Stimulated activated CD4-positive, alpha-beta T cell treated with anti-CD3 and anti-CD28 coated beads, TNF-alpha, amount 100 ng/mL, for 24 hours (primary cell): Measurements from ENCODE around the gene LRG1.

Experiments used
- DNase-seq, 3 experiments: peaks; one replicate each; pipeline ENCODE4 v3.0.0-alpha.2; 2020; ENCODE audit warnings: low read depth in 3 of 3

The LRG1 gene

DNA sequence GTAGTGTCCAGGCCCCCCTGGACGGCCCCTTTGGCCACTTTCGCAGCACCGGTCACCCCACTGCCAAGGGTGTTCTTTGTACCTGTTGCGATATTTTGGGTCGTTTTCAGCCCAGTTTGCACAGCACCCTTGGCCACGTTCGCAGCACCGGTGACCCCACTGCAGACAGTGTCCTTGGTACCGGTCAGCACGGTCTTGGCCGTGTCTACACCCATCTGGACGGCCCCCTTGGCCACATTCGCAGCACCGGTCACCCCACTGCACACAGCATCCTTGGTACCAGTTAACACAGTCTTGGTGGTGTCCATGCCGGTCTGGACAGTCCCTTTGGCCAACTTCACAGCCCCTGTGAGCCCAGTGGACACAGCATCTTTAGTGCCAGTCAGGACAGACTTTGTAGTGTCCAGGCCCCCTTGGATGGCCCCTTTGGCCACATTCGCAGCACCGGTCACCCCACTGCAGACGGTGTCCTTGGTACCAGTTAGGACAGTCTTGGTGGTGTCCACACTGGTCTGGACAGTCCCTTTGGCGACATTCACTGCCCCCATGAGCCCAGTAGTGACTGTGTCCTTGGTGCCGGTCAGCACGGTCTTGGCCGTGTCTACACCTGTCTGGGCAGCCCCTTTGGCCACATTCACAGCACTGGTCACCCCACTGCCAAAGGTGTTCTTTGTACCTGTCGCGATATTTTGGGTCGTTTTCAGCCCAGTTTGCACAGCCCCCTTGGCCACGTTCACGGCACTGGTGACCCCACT, 28.4 kb downstream of the LRG1 start:
- no peak for DNase-seq

DNA sequence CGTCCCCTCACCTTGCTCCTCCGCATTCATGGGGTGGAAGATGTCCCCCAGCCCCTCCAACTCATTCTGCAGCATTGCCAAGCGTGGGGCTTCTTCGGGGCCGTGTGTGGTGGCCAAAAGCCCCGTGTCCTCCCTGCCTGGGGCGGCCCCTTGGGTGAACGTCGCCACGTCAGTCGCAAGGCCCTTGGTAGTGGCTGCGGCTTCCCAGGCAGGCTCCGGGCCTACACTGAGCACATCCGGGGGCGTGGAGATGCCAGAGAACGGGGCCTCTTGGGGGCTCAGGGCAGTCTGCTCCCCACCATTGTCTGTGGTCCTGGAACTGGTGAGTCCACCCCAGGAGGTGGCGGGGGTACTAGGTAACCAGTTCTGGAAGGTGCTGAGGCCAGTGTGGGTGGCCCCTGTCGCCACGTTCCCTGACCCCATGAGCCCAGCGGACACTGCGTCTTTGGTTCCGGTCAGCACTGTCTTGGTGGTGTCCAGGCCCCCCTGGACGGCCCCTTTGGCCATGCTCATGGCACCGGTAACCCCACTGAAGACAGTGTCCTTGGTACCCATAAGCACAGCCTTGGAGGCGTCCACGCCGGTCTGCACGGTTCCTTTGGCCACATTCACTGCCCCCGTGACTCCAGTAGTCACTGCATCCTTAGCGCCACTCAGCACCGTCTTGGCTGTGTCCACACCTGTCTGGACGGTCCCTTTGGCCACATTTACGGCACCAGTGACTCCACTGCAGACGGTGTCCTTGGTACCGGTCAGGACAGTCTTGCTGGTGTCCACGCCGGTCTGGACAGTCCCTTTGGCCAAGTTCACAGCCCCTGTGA, 29.2 kb downstream of the LRG1 start:
- DNase-seq = no peak

DNA sequence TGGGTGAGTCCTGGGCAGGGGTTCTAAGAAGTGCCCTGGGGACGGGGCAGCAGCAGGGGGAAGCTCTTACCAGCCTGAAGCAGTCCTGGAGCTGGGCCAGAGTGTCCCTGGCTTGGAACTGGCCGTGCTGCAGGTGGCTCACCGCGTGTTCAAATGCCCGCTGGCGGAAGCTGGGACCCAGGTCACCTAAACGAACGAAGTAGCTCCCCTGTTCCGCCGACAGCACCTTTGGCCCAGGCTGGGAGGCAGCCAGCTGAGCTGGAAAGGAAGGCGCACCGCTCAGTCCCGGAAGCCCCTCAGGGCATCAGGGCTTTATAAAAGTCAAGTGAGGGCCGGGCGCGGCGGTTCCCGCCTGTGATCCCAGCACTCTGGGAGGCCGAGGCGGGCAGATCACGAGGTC, 31.1 kb downstream of the LRG1 start:
- no peak for DNase-seq

DNA sequence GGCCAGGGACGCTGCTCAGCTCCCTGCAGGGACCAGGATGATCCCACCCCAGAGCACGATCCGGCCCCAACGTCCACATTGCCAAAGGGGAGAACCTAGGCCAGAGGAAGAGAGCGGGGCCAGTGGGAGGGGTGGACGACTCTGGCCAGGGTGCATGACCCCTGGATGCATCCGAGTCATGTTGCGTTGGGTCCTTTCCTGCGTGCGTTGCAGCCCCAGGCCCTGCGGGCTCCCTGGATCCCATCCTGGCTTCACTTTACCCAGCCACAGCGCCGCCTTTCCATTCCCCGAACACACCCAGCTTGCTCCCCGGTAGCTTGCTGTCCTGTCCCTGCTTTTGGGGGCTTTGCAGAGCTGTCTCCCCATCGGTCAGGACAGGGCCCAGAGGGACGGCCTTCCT, 32.0 kb downstream of the LRG1 start:
- DNase-seq = no peak

DNA sequence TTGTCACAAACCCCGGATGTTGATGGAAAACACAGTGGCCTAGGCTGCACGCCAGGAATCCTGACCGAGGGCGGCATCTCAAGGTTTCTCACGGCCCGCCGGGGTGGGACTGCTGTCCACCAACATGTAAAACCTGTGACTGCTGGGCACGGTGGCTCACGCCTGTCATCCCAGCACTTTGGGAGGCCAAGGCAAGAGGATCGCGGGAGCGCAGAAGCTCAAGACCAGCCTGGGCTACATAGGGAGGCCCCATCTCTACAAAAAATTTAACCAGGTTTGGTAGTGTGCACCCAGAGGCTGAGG, 32.7 kb downstream of the LRG1 start:
- DNase-seq = no peak

DNA sequence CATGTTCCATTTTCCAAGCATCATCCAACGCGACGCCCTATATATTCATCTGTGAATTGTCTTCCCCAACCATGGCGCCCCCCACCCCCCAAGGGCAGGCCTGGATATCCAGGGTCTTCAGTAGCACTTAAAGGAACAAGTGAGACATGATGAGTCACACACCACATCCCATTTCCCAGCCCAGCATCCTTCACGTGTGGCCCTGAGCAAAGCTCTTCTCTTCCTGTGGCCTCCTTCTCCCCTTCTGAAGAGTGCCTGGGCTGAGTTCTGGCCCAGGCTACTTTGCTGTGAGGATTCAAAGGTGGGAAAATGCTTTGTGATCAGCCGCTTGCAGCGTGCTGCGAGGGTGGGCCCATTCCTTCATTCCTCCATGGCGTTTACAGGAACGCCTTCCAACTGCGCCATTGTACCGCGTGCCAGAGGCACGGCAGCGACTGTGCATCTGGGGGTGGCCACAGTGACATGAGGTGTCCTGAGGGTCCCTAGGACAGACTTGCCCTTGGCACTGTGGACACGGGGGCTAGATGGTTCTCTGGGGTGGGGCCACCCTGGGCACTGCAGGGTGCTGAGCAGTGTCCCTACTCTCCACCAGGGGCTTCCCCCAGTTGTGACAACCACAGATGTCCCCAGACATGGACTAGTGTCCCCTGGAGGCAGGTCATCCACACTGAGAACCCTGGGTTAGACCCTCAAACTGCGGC, 33.2 kb downstream of the LRG1 start:
- no peak for DNase-seq

DNA sequence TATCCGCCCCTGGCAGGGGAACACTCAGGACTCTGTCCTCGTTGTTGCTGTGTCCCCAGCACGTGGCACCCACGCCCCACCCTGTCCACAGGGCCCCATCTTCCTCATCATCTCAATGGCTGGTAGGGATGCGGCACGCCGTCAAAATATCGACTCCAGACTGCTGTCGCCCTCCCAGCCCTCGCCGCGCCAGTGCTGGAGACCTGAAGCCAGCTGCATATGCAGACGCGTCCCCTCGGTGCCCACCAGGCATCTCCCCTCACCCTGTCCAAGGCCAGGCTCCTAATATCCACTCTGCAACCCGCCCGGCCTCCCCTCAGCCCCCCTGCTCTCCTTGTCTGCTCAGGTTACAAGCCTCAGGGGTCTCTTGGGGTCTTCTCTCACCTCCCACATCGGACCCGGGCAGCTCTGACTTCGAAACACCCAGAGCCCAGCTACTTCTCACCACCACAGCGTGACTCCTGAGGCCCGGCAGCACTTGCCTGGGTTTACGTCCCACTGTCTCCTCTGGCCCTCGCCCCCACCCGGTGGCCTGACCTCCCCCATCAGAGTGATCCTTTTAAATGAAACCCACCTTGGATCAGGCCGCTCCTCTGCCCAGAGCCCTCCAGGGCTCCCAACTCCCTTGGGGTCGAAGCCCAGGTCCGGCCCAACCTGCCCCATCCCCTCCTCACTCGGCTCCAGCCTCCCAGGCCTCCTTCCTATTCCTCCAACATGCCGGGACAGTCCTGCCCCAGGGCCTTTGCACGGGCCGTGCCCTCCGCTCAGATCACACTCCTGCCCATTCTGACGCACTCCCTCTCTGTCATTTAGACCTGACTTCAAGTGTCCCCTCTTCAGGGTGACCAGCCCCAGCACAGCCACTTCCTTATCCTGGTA, 34.0 kb downstream of the LRG1 start:
- no peak for DNase-seq

DNA sequence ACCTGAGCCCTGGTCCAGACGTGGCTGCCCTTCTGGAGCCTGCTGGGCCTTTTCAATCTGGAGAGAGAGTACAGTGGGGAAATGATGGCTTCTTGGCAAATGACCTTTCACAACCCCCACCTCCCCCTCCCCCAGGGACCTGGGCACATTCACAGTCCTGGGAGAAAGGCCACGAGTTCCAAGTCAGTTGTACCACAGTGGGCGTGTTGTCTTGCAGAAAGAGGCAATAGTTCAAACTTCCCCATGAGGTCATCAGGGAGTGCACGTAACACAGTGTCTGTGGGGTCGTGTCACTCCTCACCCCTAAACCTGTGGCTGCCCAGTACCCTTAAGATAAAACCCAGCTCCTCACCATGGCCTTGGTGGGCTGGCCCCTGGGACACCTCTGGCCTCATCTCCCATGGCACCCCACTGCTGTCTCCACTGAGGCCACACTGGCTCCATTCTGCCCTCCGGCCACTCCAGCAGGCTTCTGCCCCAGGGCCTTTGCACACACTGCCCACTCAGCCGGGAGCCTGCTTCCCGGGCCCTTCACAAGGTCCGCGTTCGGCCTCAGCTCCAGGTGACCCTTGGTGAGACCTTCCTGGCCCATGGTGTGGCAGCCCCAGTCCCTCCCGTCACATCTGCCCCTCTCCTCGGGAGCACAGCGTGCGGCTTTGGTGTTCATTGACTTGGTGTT, 34.8 kb downstream of the LRG1 start:
- DNase-seq = no peak

DNA sequence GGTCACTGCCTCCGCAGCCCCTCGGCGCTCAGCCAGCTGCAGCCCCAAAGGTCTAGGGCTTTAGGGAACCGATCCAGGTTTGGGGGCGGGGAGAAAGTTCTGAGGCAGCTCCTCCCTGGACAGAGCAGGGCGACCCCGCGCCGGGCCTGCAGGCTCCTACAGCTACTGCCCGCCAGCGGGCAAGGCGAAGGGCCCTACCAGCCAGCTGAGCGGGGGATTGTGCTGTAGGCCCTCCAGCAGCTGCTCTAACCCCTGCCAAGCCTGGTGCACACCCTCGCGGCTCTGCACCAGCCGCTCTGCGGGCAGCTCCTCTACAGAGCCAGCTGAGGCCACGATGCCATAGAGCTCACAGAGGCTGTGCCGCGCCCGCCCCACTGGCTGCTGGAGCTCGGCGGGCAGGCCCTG, 35.5 kb downstream of the LRG1 start:
- DNase-seq = no peak

DNA sequence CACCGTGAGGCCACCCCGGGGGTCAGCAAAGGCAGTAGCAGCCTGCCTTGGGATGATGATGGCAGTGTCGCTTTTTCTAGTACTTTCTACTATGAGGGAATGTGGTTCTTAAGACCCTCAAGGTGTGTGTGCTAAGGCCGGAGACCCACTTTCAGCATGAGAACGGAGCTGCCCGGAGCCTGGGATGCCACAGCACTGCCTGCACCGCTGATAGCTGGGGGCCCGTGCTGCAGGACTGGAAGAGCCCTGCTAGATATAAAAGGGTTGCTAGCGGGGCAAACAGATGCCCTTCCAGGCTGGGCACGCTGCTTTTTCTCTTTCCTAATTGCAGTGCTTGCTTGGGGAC, 36.0 kb downstream of the LRG1 start:
- no peak for DNase-seq

DNA sequence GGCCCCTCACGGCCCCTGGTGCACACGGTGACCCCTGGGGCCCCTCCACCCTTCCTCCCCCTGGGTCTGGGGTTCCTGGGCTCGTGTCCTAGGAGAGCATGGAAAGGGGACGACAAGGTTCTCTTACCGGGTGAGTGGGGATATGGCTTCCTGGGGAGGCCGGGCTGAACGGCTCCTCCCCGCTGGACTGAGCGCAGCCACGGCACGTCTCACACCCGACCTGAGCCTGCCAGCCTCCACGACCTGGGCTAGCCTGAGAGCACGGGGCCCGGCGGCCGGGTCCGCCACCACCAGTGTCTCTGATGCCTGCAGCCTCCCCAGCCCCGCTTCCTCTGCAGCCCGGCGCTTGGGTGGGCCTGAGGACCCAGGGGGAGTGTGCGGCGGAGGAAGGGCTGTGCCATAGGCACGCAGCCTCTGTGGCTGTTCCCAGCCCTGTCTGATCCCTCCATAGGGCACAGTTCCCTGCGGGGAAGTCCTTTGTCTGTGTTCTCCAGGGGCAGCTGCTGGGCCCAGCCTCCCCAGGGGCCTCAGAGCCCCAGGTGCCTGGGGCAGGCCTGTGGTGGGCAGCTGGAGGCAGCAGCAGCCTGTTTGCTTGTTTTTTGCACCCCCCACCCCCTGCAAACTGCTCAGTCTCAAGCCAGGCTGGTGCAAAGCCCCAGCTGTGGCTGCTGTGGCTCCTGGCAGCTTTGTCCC, 36.6 kb downstream of the LRG1 start:
- no peak for DNase-seq

DNA sequence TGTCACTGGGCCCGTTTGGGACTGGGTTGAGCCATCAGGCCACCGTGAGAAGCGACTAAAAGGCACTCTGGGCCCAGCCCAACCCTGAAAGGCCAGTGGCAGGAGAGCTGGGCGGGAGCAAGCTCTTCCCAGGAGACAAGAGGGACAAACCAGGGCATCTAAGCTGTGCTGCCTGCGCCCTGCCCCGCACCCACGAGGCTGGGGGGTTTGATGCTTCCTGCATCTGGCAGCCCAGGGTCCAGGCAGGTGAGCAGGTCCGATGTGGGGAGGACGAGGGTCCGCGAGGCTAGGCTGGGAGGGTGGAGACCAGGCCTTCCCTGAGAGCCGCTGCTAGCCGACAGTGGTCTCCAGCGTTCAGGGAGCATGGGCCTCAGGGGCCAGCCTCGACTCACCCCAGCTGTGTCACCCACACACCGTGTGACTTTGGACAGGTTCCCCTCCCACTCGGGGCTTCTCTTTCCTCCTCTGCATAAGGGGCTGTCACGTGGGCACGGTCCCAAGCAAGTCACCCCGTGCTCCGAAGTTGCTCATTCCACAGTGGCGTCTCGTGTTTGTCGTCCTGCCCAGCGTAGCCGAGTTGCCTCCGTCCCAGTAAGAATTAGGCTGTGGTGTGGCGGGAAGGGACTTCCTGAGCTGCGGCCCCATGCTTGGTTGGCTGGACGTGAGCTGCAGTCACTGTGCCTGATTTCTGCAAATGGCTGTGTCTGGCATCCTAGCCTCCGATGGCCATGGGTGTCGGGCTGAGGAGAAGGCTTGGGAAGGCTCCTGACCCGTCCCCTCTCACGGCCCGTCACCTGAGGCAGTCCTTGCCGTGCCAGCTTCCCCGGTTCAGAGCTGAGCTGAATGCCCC, 37.3 kb downstream of the LRG1 start:
- DNase-seq = no peak

DNA sequence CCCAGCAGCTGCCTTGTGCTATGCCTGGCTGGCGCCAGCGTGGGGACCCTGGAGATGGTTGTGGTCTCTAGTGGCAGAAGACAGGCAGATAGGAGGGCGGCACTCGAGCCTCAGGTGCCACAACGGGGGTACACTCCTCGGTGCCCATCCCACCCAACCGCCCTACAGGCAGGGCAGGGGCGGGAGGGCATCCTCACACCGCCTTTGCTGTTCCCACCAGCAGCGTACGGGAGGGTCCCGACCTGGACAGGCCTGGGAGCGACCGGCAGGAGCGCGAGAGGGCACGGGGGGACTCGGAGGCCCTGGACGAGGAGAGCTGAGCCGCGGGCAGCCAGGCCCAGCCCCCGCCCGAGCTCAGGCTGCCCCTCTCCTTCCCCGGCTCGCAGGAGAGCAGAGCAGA, 38.1 kb downstream of the LRG1 start:
- DNase-seq = no peak

DNA sequence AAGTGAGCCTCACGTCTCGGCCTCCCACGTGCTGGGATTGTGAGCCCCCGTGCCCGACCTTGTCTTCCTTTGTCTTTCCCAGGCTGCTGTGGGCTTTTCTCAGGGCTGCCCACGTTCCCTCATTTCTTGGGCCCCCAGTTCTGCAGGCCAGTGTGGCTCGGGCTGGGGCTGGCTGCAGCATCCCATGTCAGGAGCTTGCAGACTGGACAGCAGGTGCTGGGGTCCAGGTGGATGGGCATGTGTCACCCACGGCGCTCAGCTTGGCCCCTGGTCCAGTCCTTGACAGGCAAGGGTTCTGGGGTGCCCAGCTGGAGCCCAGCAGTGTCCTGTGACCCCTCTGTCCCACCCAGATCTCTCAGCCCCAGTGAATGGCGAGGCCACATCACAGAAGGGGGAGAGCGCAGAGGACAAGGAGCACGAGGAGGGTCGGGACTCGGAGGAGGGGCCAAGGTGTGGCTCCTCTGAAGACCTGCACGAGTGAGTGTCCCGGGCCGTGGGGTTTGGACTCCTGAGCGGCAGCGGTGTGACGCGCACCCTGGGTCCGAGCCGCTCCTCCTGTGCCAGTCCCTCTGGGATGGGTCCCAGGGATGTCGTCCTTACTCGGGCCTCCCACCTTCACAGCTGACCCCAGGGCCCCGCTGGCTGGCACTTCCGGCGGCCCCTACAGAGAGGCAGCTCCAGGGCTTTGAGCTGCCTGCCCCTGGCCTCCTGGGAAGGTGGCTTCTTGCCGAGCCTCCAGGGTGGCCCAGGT, 38.8 kb downstream of the LRG1 start:
- DNase-seq = no peak

DNA sequence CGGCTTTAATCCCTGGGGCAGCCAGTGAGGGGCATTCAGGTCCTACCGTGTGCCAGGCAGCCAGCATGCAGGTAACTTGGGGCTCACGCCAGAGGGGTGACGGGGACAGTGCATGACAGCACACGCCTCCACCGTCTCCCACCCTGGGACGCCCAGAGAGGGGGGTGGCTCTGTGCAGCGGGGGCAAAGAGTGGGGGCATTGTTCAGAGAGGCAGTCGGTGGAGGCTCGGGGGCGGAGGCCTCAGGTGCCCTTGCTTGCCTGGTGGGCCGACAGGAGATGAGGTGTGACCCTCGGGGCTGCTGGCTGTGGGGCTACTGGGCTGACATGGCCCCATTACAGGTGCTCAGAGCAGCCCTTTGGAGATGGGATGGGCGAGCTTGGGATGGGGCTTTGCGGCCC, 40.0 kb downstream of the LRG1 start:
- DNase-seq = no peak

DNA sequence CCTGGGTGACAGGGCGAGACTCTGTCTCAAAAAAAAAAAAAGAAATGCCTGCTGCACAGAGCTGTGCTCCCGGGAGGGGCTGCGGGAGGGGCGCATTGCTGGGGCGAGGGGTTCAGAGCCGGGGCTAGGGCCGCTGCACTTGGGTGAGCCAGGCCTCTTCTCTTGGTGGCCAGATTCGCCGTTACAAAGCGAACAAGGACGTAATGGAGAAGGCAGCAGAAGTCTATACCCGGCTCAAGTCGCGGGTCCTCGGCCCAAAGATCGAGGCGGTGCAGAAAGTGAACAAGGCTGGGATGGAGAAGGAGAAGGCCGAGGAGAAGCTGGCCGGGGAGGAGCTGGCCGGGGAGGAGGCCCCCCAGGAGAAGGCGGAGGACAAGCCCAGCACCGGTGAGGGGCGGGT, 40.5 kb downstream of the LRG1 start:
- DNase-seq = no peak

DNA sequence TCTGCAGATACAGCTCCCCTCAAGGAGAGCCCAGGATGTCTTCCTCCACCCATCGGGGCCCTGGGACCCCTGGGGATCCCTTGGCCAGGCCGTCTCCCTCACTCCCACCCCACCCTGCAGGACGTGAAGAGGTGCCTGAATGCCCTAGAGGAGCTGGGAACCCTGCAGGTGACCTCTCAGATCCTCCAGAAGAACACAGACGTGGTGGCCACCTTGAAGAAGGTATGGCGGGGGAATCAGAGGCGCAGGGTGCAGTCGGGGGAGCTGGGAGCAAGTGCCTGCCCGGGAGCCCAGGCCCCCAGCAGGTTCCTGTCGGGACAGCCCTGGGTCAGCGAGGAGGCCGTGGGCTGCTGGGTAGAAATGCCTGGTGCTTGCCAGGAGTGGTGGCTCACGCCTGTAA, 41.1 kb downstream of the LRG1 start:
- DNase-seq = no peak

DNA sequence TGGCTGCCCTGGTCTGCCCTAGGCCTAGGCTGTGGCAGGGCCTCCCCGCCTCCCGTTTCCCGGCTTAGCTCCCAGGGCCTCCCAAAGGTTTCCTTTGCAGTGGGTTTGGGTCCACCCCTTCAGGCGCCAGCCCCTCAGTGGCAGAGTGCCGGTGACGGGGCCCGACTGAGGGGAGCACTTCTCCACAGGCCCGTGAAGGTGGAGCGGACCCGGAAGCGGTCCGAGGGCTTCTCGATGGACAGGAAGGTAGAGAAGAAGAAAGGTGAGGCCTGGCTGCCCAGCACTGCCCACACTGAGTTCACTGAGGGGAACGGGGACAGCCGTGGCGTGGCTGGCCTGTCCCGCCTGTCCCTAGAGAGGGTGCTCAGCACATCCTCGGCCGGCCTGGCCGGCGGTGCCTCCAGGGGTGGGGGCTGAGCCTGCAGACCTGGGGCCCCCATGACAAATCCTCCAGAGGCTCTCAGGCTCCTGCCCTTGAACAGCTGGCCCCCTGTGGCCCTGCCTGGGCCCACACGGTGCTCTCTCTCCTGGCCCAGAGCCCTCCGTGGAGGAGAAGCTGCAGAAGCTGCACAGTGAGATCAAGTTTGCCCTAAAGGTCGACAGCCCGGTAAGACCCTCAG, 42.0 kb downstream of the LRG1 start:
- no peak for DNase-seq

DNA sequence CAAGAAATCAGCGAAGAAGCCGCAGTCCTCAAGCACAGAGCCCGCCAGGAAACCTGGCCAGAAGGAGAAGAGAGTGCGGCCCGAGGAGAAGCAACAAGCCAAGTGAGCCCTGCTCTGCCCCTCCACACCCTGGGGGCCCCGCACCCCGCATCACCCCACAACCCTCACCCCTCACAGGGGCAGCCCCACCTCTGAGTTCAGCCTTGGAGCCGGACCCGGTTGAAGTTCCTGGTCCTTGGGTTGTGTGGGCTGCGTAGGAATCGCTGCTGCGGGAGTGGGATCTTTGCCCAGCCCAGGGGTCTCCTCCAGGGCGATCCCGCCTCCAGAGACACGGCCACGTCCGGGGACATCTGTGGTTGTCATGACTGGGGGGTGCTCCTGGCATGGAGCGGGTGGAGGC, 43.5 kb downstream of the LRG1 start:
- DNase-seq = no peak
